Left lobe of liver (tissue), 2 donors: ENCODE results near the gene UFD1. TPM values are rescaled to one million over a fixed set of nuclear protein-coding genes. Genes with fewer than 3 reads are reported as not detected.

Experiments used
- ATAC-seq: fragments of 200-7000 bp; cut with Tn5 transposase; one replicate; pipeline ENCODE4 v1.9.1; 2020; ENCODE audit warnings: mild to moderate bottlenecking, moderate library complexity
- DNase-seq: peaks from one replicate; pipeline ENCODE4 v3.0.0-alpha.2; 2020; ENCODE audit warnings: low spot score
- total RNA-seq: library from RNA; stranded (reverse); gene quantifications from one replicate; pipeline ENCODE4 v1.2.1, GENCODE V29; 2021
- donor health status: DM: no; HTN: no; CAD: no; lungs with moderate emphysema.
- donor health status: DM: no; HTN: yes; CAD: no.

The UFD1 gene
- total RNA-seq: 28.4 TPM

- DNase-seq (peak; percentile 88), ATAC-seq (peak; percentile 80)
Observed at GRCh38 chr22:19478901-19479354, at the start of gene UFD1. Gene UFD1, minus strand, starts transcription at chr22:19479193. Its CDS starts 108 bp downstream, at chr22:19479085.

- ATAC-seq (no peak), DNase-seq (no peak)
Observed at GRCh38 chr22:19527861-19528417, 48.9 kb upstream of the UFD1 start.

- no peak for DNase-seq
Observed at GRCh38 chr22:19527321-19527721, 48.3 kb upstream of the UFD1 start.

GRCh38 chr22:19526702-19527111 is 47.7 kb upstream of the UFD1 start:
- ATAC-seq: no peak

More at GRCh38 chr22:19527321-19527721, 48.3 kb upstream of the UFD1 start:
- peak; percentile 38 for ATAC-seq

GRCh38 chr22:19526076-19526701 is 47.2 kb upstream of the UFD1 start:
- DNase-seq (no peak), ATAC-seq (no peak)

More at GRCh38 chr22:19526702-19527111, 47.7 kb upstream of the UFD1 start:
- no peak for DNase-seq

- DNase-seq (no peak), ATAC-seq (no peak)
Observed at GRCh38 chr22:19525666-19526065, 46.7 kb upstream of the UFD1 start.

- DNase-seq (no peak), ATAC-seq (peak; percentile 6)
Observed at GRCh38 chr22:19525116-19525660, 46.2 kb upstream of the UFD1 start.

- ATAC-seq (peak; percentile 53), DNase-seq (peak; percentile 54)
Observed at GRCh38 chr22:19524170-19525115, 45.5 kb upstream of the UFD1 start, which contains the start of gene CLDN5. Gene CLDN5, minus strand, starts transcription at chr22:19524410. Its CDS starts 155 bp downstream, at chr22:19524255.

- peak; percentile 43 for DNase-seq
- peak; percentile 46 for ATAC-seq
Observed at GRCh38 chr22:19523240-19524169, 44.5 kb upstream of the UFD1 start.

GRCh38 chr22:19522881-19523239 is 43.9 kb upstream of the UFD1 start:
- ATAC-seq (no peak), DNase-seq (no peak)

GRCh38 chr22:19522190-19522880 is 43.3 kb upstream of the UFD1 start:
- ATAC-seq (no peak), DNase-seq (no peak)

GRCh38 chr22:19520566-19521305 is 41.7 kb upstream of the UFD1 start:
- ATAC-seq: no peak
- DNase-seq: peak; percentile 38

GRCh38 chr22:19520007-19520406 is 41.0 kb upstream of the UFD1 start:
- DNase-seq (peak; percentile 39), ATAC-seq (no peak)

GRCh38 chr22:19519041-19519926 is 40.3 kb upstream of the UFD1 start:
- ATAC-seq (no peak), DNase-seq (peak; percentile 40)

GRCh38 chr22:19518635-19519034 is 39.6 kb upstream of the UFD1 start:
- ATAC-seq (no peak), DNase-seq (no peak)

- ATAC-seq (no peak), DNase-seq (peak; percentile 35)
Observed at GRCh38 chr22:19517919-19518611, 39.1 kb upstream of the UFD1 start.

GRCh38 chr22:19517171-19517500 is 38.1 kb upstream of the UFD1 start:
- ATAC-seq: no peak

More at GRCh38 chr22:19517171-19517500, 38.1 kb upstream of the UFD1 start:
- DNase-seq: no peak
